Karpas-422 (cell line): ENCODE data around the gene RAD54L. TPM values are rescaled to one million over a fixed set of nuclear protein-coding genes. Genes with fewer than 3 reads are reported as not detected.
"Not testable (repeated sequence)": the region's sequence is repeated elsewhere in the genome, so short reads cannot be mapped to it uniquely, and the experiment has no call there.

Experiments used
- DNase-seq: peaks from one replicate; pipeline ENCODE4 v3.0.0-alpha.2; 2015
- H2AFZ ChIP-seq: fragments of 200-600 bp; sonication (generic); 2 replicates; pipeline ENCODE4 v1.6.1; 2014; ENCODE audit warnings: antibody characterized with exemption, low read length, mixed read lengths
- H3K27ac ChIP-seq: fragments of 200-600 bp; sonication (generic); 2 replicates; pipeline ENCODE4 v1.5.1; 2014; ENCODE audit warnings: mild to moderate bottlenecking, low read length, moderate library complexity
- H3K27me3 ChIP-seq: fragments of 200-600 bp; sonication (generic); 2 replicates; pipeline ENCODE4 v1.6.1; 2014; ENCODE audit warnings: low read length, mixed read lengths
- H3K36me3 ChIP-seq: fragments of 200-600 bp; sonication (generic); 2 replicates; pipeline ENCODE4 v1.6.1; 2014; ENCODE audit warnings: low read length, mixed read lengths; ENCODE audit not compliant: insufficient read depth
- H3K4me1 ChIP-seq: fragments of 200-600 bp; sonication (generic); 2 replicates; pipeline ENCODE4 v1.6.1; 2014; ENCODE audit warnings: mild to moderate bottlenecking, low read length, mixed read lengths
- H3K4me2 ChIP-seq: fragments of 200-600 bp; sonication (generic); 2 replicates; pipeline ENCODE4 v1.6.1; 2014; ENCODE audit warnings: low read length, low read depth, mild to moderate bottlenecking; ENCODE audit not compliant: poor library complexity, severe bottlenecking
- H3K4me3 ChIP-seq: fragments of 200-600 bp; sonication (generic); 2 replicates; pipeline ENCODE4 v1.5.1; 2014; ENCODE audit warnings: mild to moderate bottlenecking, antibody characterized with exemption, low read length, mixed read lengths
- H3K79me2 ChIP-seq: fragments of 200-600 bp; sonication (generic); 2 replicates; pipeline ENCODE4 v1.6.1; 2014; ENCODE audit warnings: mild to moderate bottlenecking, low read length, mixed read lengths
- H3K9ac ChIP-seq: fragments of 200-600 bp; sonication (generic); 2 replicates; pipeline ENCODE4 v1.6.0; 2014; ENCODE audit warnings: low read length
- H3K9me2 ChIP-seq: fragments of 200-600 bp; sonication (generic), shearing (Covaris generic); replicated peaks from 2 replicates; pipeline ENCODE4 v1.6.0; 2014; ENCODE audit warnings: mild to moderate bottlenecking, low read length, moderate library complexity; ENCODE audit not compliant: insufficient read depth
- H3K9me3 ChIP-seq: fragments of 300-700, 200-600 bp; sonication (generic); 2 replicates; pipeline ENCODE4 v1.6.1; 2014; ENCODE audit warnings: low read length, mixed read lengths
- H4K20me1 ChIP-seq: fragments of 200-600 bp; sonication (generic); 2 replicates; pipeline ENCODE4 v1.6.1; 2014; ENCODE audit warnings: mild to moderate bottlenecking, antibody characterized with exemption, low read length, low read depth; ENCODE audit not compliant: insufficient read depth
- total RNA-seq: library from RNA; depleted of rRNA; stranded (reverse); fragments of >200 nt; shearing (Covaris generic); gene quantifications from 2 replicates; pipeline ENCODE4 v1.2.3, GENCODE V29; 2014; ENCODE audit warnings: low replicate concordance

RAD54L gene
- total RNA-seq, 1 experiment from 2014 or later, result 18.0 TPM

GRCh38 chr1:46306159-46306530 is 58.6 kb downstream of the RAD54L start:
- H3K9ac ChIP-seq, result no peak overlapping the region
- no peaks in the 10 kb centered on the region for H3K27me3 ChIP-seq
- H3K9me2 ChIP-seq, result no peaks in the 10 kb centered on the region
- peaks cover 35% of the 10 kb centered on the region for H4K20me1 ChIP-seq
- H3K36me3 ChIP-seq, result peaks cover 40% of the 10 kb centered on the region; the same call in 1 of the 2 replicates
- H3K27ac ChIP-seq, result no peak overlapping the region
- H3K79me2 ChIP-seq, result peaks cover 85% of the 10 kb centered on the region
- no peaks in the 10 kb centered on the region for H3K9me3 ChIP-seq
- peak overlapping the region; percentile 82 for H3K4me2 ChIP-seq
- no peak overlapping the region for H2AFZ ChIP-seq
- no peak for DNase-seq
- H3K4me3 ChIP-seq, result no peak overlapping the region
- H3K4me1 ChIP-seq, result peaks cover 33% of the 10 kb centered on the region

GRCh38 chr1:46309401-46310159 is 62.0 kb downstream of the RAD54L start:
- H4K20me1 ChIP-seq, result peaks cover 33% of the 10 kb centered on the region
- DNase-seq, result no peak
- H3K4me3 ChIP-seq, result no peak overlapping the region
- no peaks in the 10 kb centered on the region for H3K27me3 ChIP-seq
- peaks cover 28% of the 10 kb centered on the region for H3K4me1 ChIP-seq
- no peak overlapping the region for H3K4me2 ChIP-seq
- no peak overlapping the region for H3K9ac ChIP-seq
- peaks cover 60% of the 10 kb centered on the region for H3K36me3 ChIP-seq
- H2AFZ ChIP-seq, result no peak overlapping the region
- no peak overlapping the region for H3K27ac ChIP-seq
- H3K9me2 ChIP-seq, result no peaks in the 10 kb centered on the region
- H3K9me3 ChIP-seq, result no peaks in the 10 kb centered on the region
- peaks cover 56% of the 10 kb centered on the region for H3K79me2 ChIP-seq

- Histone ChIP-seq H3K9me2 (no peaks in the 10 kb centered on the region), H3K36me3 (peaks cover 61% of the 10 kb centered on the region), H3K79me2 (peaks cover 49% of the 10 kb centered on the region), H2AFZ (no peak overlapping the region), H3K4me2 (no peak overlapping the region), H3K27me3 (no peaks in the 10 kb centered on the region), H4K20me1 (peaks cover 29% of the 10 kb centered on the region), H3K9me3 (no peaks in the 10 kb centered on the region), H3K27ac (no peak overlapping the region), H3K9ac (no peak overlapping the region), H3K4me1 (peaks cover 21% of the 10 kb centered on the region), H3K4me3 (no peak overlapping the region)
- DNase-seq, result no peak
These were observed 62.8 kb downstream of the RAD54L start for GRCh38 chr1:46310321-46310720.

GRCh38 chr1:46315669-46316403 is 68.3 kb downstream of the RAD54L start:
- no peak overlapping the region for H3K4me2 ChIP-seq
- H2AFZ ChIP-seq, result no peak overlapping the region
- H3K9me2 ChIP-seq, result no peaks in the 10 kb centered on the region
- H3K9ac ChIP-seq, result no peak overlapping the region
- DNase-seq, result peak; percentile 38
- H3K27ac ChIP-seq, result no peak overlapping the region
- H3K4me3 ChIP-seq, result no peak overlapping the region
- no peaks in the 10 kb centered on the region; the same call in 1 of the 2 replicates for H3K79me2 ChIP-seq
- peaks cover 32% of the 10 kb centered on the region for H3K36me3 ChIP-seq
- no peaks in the 10 kb centered on the region for H3K27me3 ChIP-seq
- H3K4me1 ChIP-seq, result no peaks in the 10 kb centered on the region
- no peaks in the 10 kb centered on the region for H3K9me3 ChIP-seq
- no peaks in the 10 kb centered on the region for H4K20me1 ChIP-seq

GRCh38 chr1:46317323-46317722 is 69.8 kb downstream of the RAD54L start:
- Histone ChIP-seq H3K4me1 (no peaks in the 10 kb centered on the region), H3K36me3 (peaks cover 24% of the 10 kb centered on the region), H3K4me3 (no peak overlapping the region), H3K27ac (no peak overlapping the region), H3K79me2 (no peaks in the 10 kb centered on the region; the same call in 1 of the 2 replicates), H2AFZ (no peak overlapping the region), H3K9me3 (no peaks in the 10 kb centered on the region), H3K27me3 (no peaks in the 10 kb centered on the region), H3K9ac (no peak overlapping the region), H3K9me2 (no peaks in the 10 kb centered on the region), H4K20me1 (no peaks in the 10 kb centered on the region), H3K4me2 (no peak overlapping the region)
- no peak for DNase-seq

GRCh38 chr1:46319301-46319700 is 71.7 kb downstream of the RAD54L start:
- DNase-seq, H3K79me2 ChIP-seq, H3K4me2 ChIP-seq, H4K20me1 ChIP-seq, H3K9me2 ChIP-seq, H3K9me3 ChIP-seq, H2AFZ ChIP-seq, H3K27ac ChIP-seq, H3K27me3 ChIP-seq, H3K4me1 ChIP-seq, H3K4me3 ChIP-seq, H3K9ac ChIP-seq: not testable (repeated sequence)
- peaks cover 11% of the 10 kb centered on the region; the same call in 1 of the 2 replicates for H3K36me3 ChIP-seq

- not testable (repeated sequence) for H3K79me2 ChIP-seq, H3K27me3 ChIP-seq, H3K9me2 ChIP-seq, H3K9me3 ChIP-seq, H3K36me3 ChIP-seq, H3K27ac ChIP-seq, H3K4me2 ChIP-seq, H3K4me1 ChIP-seq, H3K4me3 ChIP-seq, H3K9ac ChIP-seq, DNase-seq, H2AFZ ChIP-seq, H4K20me1 ChIP-seq
These were observed 72.7 kb downstream of the RAD54L start for GRCh38 chr1:46319960-46320914.

- not testable (repeated sequence) for H3K27ac ChIP-seq, H3K27me3 ChIP-seq, H3K9me3 ChIP-seq, H3K4me2 ChIP-seq, H4K20me1 ChIP-seq, H3K4me3 ChIP-seq, H2AFZ ChIP-seq, H3K9me2 ChIP-seq, H3K4me1 ChIP-seq, H3K79me2 ChIP-seq, H3K36me3 ChIP-seq, H3K9ac ChIP-seq, DNase-seq
These were observed 74.6 kb downstream of the RAD54L start for GRCh38 chr1:46322191-46322590.
